Right lobe of liver (tissue), 6 donors: Measurements from ENCODE around the gene APC2. TPM values are rescaled to one million over a fixed set of nuclear protein-coding genes. Genes with fewer than 3 reads are reported as not detected.

ENCODE experiments used
- ATAC-seq, 4 donors: fragments of 200-7000 bp; cut with Tn5 transposase; one replicate each; pipeline ENCODE4 v1.9.1; 2020; ENCODE audit warnings: mild to moderate bottlenecking in 4 of 4, moderate library complexity in 4 of 4
- DNase-seq, 3 donors: peaks; one replicate each; pipeline ENCODE4 v3.0.0-alpha.2; 2020
- H3K27ac ChIP-seq, 3 donors: fragments of 200-600 bp; one replicate each; pipeline ENCODE4 v1.8.0; 2022
- H3K27me3 ChIP-seq, 2 donors: fragments of 200-600 bp; one replicate each; pipeline ENCODE4 v1.8.0; 2022
- H3K36me3 ChIP-seq, 4 donors: fragments of 200-600 bp; sonication (generic) in 1 of 4; one replicate each; pipeline versions ENCODE4 v1.5.1 to v1.8.0; 2017 to 2022; ENCODE audit warnings: control low read depth in 1 of 4
- H3K4me1 ChIP-seq, 4 donors: fragments of 200-600 bp; sonication (generic) in 1 of 4; one replicate each; pipeline versions ENCODE4 v1.5.1 to v1.8.0; 2017 to 2022; ENCODE audit warnings: control low read depth in 1 of 4
- H3K4me3 ChIP-seq, 3 donors: fragments of 200-600 bp; one replicate each; pipeline ENCODE4 v1.8.0; 2022
- H3K9me3 ChIP-seq, 4 donors: fragments of 200-600 bp; sonication (generic) in 1 of 4; one replicate each; pipeline versions ENCODE4 v1.5.1 to v1.8.0; 2017 to 2022; ENCODE audit warnings: control low read depth in 1 of 4
- POLR2A ChIP-seq: fragments of 450-650 bp; IDR thresholded peaks from one replicate; pipeline ENCODE4 v1.6.1; 2017; ENCODE audit warnings: antibody characterized with exemption, mild to moderate bottlenecking
- WGBS: methylation state at CpG from one replicate; pipeline ENCODE4 v1.1.6; 2018; ENCODE audit warnings: low coverage, low lambda C conversion rate; ENCODE audit not compliant: insufficient coverage; ENCODE audit errors: missing lambda C conversion rate; 5-methylcytosine and 5-hydroxymethylcytosine counted together
- intact Hi-C, 2 donors: fragments of 100-400 bp; cut with DNase I; formaldehyde crosslinking; loops; one replicate each; pipeline versions ENCODE4 v1.11.2 to v1.14.1; 2022
- total RNA-seq, 6 experiments: library from RNA; depleted of rRNA in 2 of 6; stranded (reverse); fragments of >200 nt in 2 of 6; fragmentation: NEBNext Ultra II Directional in 3 of 6; extraction: Animal tissue kit (Norgen Biotek cat#: 25700) in 3 of 6; gene quantifications; one replicate each; pipeline versions ENCODE4 v1.1.0 to v1.2.4, GENCODE V29; 2016 to 2023
- TF ChIP-seq, protein P1 (sequence below), 4 donors: fragments of 200-600 bp in 3 of 4; fragments of 450-650 bp in 1 of 4; IDR thresholded peaks; one replicate each; pipeline versions ENCODE4 v1.5.1 to v1.8.0; 2016 to 2022; ENCODE audit warnings: antibody characterized with exemption in 4 of 4, mild to moderate bottlenecking in 2 of 4
- donor health status: DM: no; HTN: yes; CAD: no.
- donor health status: DM: no; HTN: no; CAD: no.
- donor health status: DM: no; HTN: no; CAD: no.
- donor health status: DM: no; HTN: yes; CAD: no.
- donor health status: DM: no; HTN: yes; CAD: no.

The APC2 gene
- total RNA-seq, 6 experiments from 2014 or later = 0.06 to 0.13 (median 0.06) TPM; not detected in 3

GRCh38 chr19:1469255-1470054 lies 19.5 kb downstream of the APC2 start:
- H3K4me1 ChIP-seq = peaks cover 0 to 49% (median 10%) of the 10 kb centered on the region in 4 donors
- intact Hi-C loops = no loop called here
- H3K9me3 ChIP-seq = no peaks in the 10 kb centered on the region
- H3K36me3 ChIP-seq = no peaks in the 10 kb centered on the region
- no peak for TF ChIP-seq POLR2A
- TF ChIP-seq, protein P1, sequence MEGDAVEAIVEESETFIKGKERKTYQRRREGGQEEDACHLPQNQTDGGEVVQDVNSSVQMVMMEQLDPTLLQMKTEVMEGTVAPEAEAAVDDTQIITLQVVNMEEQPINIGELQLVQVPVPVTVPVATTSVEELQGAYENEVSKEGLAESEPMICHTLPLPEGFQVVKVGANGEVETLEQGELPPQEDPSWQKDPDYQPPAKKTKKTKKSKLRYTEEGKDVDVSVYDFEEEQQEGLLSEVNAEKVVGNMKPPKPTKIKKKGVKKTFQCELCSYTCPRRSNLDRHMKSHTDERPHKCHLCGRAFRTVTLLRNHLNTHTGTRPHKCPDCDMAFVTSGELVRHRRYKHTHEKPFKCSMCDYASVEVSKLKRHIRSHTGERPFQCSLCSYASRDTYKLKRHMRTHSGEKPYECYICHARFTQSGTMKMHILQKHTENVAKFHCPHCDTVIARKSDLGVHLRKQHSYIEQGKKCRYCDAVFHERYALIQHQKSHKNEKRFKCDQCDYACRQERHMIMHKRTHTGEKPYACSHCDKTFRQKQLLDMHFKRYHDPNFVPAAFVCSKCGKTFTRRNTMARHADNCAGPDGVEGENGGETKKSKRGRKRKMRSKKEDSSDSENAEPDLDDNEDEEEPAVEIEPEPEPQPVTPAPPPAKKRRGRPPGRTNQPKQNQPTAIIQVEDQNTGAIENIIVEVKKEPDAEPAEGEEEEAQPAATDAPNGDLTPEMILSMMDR (IDR thresholded peaks at IDR 0.05) = no peak
- 0% methylated on average over 3 of the region's 117 CpGs for WGBS
- DNase-seq (peak in 1 of 3 donors; percentile 25), ATAC-seq (peak in 2 of 4 donors; percentile 1 to 4)
- no peak overlapping the region for H3K27ac ChIP-seq
- peaks cover 0 to 41% of the 10 kb centered on the region in 2 donors for H3K27me3 ChIP-seq
- H3K4me3 ChIP-seq = peak overlapping the region in 1 of 3 donors; percentile 33

DNA sequence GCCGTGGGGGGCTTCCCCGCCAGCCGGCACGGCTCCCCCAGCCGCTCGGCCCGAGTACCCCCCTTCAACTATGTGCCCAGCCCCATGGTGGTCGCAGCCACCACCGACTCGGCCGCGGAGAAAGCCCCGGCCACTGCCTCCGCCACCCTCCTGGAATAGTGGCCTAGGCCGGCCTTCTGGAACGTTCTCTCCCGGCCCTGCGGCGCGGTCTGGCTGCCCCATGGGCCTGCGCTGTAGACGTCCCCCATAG lies 20.1 kb downstream of the APC2 start:
- ATAC-seq (peak in 2 of 4 donors; percentile 5 to 6), DNase-seq (no peak)
- peak overlapping the region in 2 of 3 donors; percentile 18 to 33 for H3K4me3 ChIP-seq
- H3K9me3 ChIP-seq = no peaks in the 10 kb centered on the region
- TF ChIP-seq, protein P1 (IDR thresholded peaks at IDR 0.05) = no peak
- TF ChIP-seq POLR2A = no peak
- intact Hi-C loops = no loop called here
- peaks cover 0 to 41% of the 10 kb centered on the region in 2 donors for H3K27me3 ChIP-seq
- H3K27ac ChIP-seq = no peak overlapping the region
- peaks cover 0 to 49% (median 10%) of the 10 kb centered on the region in 4 donors for H3K4me1 ChIP-seq
- no peaks in the 10 kb centered on the region for H3K36me3 ChIP-seq
- WGBS = no CpG with 5 or more reads among the region's 22 CpGs

DNA sequence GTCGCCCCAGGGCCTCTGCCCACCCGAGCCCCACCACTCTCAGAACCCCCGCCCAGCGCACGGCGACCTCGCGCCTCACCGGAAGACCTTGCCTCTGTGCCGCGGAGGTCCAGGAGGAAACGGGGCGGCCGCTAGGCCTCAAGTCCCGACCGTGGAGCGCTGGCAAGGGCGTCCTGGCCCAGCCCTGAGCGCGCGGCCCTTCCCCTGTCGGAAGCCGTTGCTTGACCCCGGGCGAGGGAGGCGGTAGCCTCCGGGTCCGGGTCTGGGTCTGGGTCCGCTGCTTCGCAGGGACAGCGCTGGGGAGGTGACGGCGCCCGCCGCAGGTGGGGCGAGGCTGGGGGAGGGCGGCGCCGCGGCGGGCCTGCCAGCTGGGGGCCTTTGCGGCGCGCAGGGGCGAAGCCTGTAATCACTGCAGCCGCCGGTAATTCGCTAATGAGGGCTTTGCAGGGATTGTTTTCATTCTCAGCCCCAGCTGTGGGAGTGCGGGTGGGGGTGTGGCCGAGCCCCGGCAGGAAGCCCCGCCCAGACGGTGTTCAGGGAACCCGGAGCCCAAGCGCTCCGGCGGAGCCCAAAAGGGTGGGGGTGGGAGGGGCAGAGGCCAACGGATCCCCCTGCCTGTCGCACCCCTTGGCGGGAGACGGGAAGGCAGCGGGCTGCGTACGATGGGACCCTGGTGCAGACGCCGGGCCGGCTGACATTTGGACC lies 20.5 kb downstream of the APC2 start:
- intact Hi-C loops = no loop called here
- Histone ChIP-seq H3K4me1 (peaks cover 0 to 49% (median 10%) of the 10 kb centered on the region in 4 donors), H3K9me3 (no peaks in the 10 kb centered on the region), H3K27ac (no peak overlapping the region), H3K27me3 (peaks cover 0 to 41% of the 10 kb centered on the region in 2 donors), H3K36me3 (no peaks in the 10 kb centered on the region), H3K4me3 (peak overlapping the region; percentile 3 to 33 (median 18))
- DNase-seq (peak in 2 of 3 donors; percentile 51 to 56), ATAC-seq (peak in 3 of 4 donors; percentile 38 to 50 (median 50))
- no CpG with 5 or more reads among the region's 67 CpGs for WGBS
- no peak for TF ChIP-seq POLR2A
- TF ChIP-seq, protein P1 (IDR thresholded peaks at IDR 0.05) = no peak

- Histone ChIP-seq H3K4me1 (peaks cover 0 to 46% (median 10%) of the 10 kb centered on the region in 4 donors), H3K27ac (no peak overlapping the region), H3K9me3 (no peaks in the 10 kb centered on the region), H3K36me3 (no peaks in the 10 kb centered on the region), H3K27me3 (peaks cover 0 to 41% of the 10 kb centered on the region in 2 donors), H3K4me3 (peak overlapping the region in 2 of 3 donors; percentile 3 to 33)
- 20% methylated on average over 10 of the region's 28 CpGs for WGBS
- DNase-seq (no peak), ATAC-seq (peak in 3 of 4 donors; percentile 9 to 15 (median 11))
- intact Hi-C loops = no loop called here
- TF ChIP-seq, protein P1 (IDR thresholded peaks at IDR 0.05) = no peak
- TF ChIP-seq POLR2A = no peak
These were observed 21.1 kb downstream of the APC2 start for GRCh38 chr19:1471010-1471514.
